Activated T-helper 17 cell treated with anti-CD3 and anti-CD28 coated beads, Interleukin-2, amount 50 U/mL, for 72 hours (primary cell): ENCODE results near the gene DZIP1L. TPM values are rescaled to one million over a fixed set of nuclear protein-coding genes. Genes with fewer than 3 reads are reported as not detected.
"Not testable (repeated sequence)": the region's sequence is repeated elsewhere in the genome, so short reads cannot be mapped to it uniquely, and the experiment has no call there.

Experiments
- ATAC-seq: fragments of 150-1000 bp; cut with Tn5 transposase; replicated peaks from 2 replicates; pipeline ENCODE4 v1.10.0; 2021; ENCODE audit warnings: mild to moderate bottlenecking, moderate library complexity
- H3K27ac Mint-ChIP-seq: one replicate; pipeline ENCODE4 v1.8.0; 2022; ENCODE audit warnings: mixed read lengths
- H3K27me3 Mint-ChIP-seq: one replicate; pipeline ENCODE4 v1.8.0; 2022; ENCODE audit warnings: mixed read lengths
- H3K36me3 Mint-ChIP-seq: one replicate; pipeline ENCODE4 v1.8.0; 2022; ENCODE audit warnings: low read depth, mild to moderate bottlenecking, mixed read lengths
- H3K4me1 Mint-ChIP-seq: one replicate; pipeline ENCODE4 v1.8.0; 2022; ENCODE audit warnings: mixed read lengths
- H3K4me3 Mint-ChIP-seq: one replicate; pipeline ENCODE4 v1.8.0; 2022; ENCODE audit warnings: mild to moderate bottlenecking, mixed read lengths
- H3K9me3 Mint-ChIP-seq: one replicate; pipeline ENCODE4 v1.8.0; 2022; ENCODE audit warnings: mixed read lengths
- total RNA-seq, 2 donors: library from RNA; stranded (reverse); gene quantifications; one replicate each; pipeline ENCODE4 v1.2.3, GENCODE V29; 2022

DZIP1L gene
- total RNA-seq, result not detected

DNA sequence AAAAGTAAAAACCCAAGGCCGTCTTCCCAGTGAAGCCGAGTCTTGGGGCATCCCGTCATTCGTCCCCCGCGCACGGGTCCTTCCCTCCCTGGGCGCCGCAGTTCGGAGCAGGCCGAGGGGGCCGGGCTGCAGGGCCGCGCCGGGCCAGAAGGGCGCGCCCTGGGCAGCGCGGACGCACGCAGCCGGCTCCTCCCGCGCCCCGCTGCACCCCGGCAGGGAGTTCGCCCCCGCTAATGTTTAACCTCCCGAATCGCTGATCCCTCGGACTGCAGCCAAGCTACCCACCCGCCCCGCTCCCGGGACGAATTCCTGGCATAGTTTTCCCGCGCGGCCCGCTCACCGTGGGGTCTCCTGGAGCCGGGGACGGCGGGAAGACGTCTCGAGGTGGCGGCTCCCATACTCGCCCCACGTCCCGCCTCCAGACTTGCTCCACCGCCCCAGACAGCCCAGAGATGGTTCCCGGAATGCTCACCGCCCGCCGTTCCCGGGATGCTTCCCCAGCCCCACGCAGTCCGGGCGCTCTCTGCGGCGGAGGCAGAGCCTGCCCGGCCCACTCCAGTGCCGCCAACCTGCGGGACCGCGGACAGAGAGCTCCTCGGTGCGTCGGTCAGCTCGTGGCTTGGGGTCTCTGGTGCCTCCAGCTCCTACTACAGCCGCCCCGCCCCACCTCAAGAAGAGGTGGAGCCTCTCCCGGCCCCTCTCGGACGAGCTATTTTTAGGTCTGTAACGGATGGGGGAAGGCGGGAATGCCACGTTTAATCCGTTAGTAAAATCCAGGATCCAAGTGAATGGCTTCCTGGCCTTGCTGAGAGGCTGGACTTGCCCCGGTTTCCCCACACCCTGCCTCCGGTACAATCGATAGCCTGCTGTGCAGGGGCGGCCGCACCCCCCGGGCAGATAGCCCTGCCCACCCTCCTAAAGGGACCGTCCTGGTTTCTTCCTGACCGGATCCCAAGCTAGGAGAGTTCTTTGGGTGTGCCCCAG, at the start of gene DZIP1L:
Gene DZIP1L (minus strand): TSS at position 621 of the 984 bp plus-strand sequence. CDS start 11,637 bp downstream, outside the sequence.
- peak; percentile 83 for ATAC-seq
- peaks cover 5% of the 10 kb centered on the region for H3K4me1 Mint-ChIP-seq
- H3K27ac Mint-ChIP-seq, result no peak within 1 kb of the TSS
- peaks cover 33% of the 10 kb centered on the region for H3K27me3 Mint-ChIP-seq
- H3K36me3 Mint-ChIP-seq, result no peaks in the 10 kb centered on the region
- H3K9me3 Mint-ChIP-seq, result no peaks in the 10 kb centered on the region
- peak within 1 kb of the TSS; percentile 53 for H3K4me3 Mint-ChIP-seq

GRCh38 chr3:138165061-138165460, 49.7 kb upstream of the DZIP1L start:
- no peak overlapping the region for H3K4me3 Mint-ChIP-seq

GRCh38 chr3:138157743-138158142, 42.3 kb upstream of the DZIP1L start:
- H3K9me3 Mint-ChIP-seq, result peaks cover 4% of the 10 kb centered on the region
- no peak overlapping the region for H3K27ac Mint-ChIP-seq
- ATAC-seq, result no peak
- H3K4me1 Mint-ChIP-seq, result no peaks in the 10 kb centered on the region
- H3K4me3 Mint-ChIP-seq, result no peak overlapping the region
- peaks cover 28% of the 10 kb centered on the region for H3K36me3 Mint-ChIP-seq
- no peaks in the 10 kb centered on the region for H3K27me3 Mint-ChIP-seq

More at GRCh38 chr3:138165061-138165460, 49.7 kb upstream of the DZIP1L start:
- Mint-ChIP-seq H3K4me1 (no peaks in the 10 kb centered on the region), H3K27ac (no peak overlapping the region), H3K36me3 (peaks cover 98% of the 10 kb centered on the region), H3K9me3 (no peaks in the 10 kb centered on the region), H3K27me3 (no peaks in the 10 kb centered on the region)
- ATAC-seq, result no peak

DNA sequence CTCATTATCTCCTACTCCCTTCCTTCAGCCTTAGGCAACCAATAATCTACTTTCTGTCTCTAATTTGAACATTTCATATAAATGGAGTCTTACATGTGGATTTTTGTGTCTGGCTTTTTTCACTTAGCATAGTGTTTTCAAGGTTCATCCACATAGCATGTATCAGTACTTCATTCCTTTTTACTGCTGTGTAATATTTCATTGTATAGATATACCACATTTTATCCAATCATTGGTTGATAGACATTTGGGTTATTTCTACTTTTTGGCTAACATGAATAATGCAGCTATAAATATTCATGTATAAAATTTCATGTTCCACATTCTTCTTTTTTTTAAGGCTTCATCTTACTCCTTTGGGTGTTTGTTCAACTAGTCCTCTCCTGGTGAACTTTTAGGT, 39.1 kb upstream of the DZIP1L start:
- no peak overlapping the region for H3K4me3 Mint-ChIP-seq
- H3K9me3 Mint-ChIP-seq, result peaks cover 4% of the 10 kb centered on the region
- H3K27ac Mint-ChIP-seq, result no peak overlapping the region
- no peaks in the 10 kb centered on the region for H3K27me3 Mint-ChIP-seq
- no peaks in the 10 kb centered on the region for H3K4me1 Mint-ChIP-seq
- H3K36me3 Mint-ChIP-seq, result no peaks in the 10 kb centered on the region
- no peak for ATAC-seq

GRCh38 chr3:138148503-138148902, 33.1 kb upstream of the DZIP1L start:
- Mint-ChIP-seq H3K9me3 (peaks cover 2% of the 10 kb centered on the region), H3K36me3 (no peaks in the 10 kb centered on the region), H3K4me1 (no peaks in the 10 kb centered on the region), H3K27ac (no peak overlapping the region), H3K27me3 (no peaks in the 10 kb centered on the region), H3K4me3 (no peak overlapping the region)
- no peak for ATAC-seq

- ATAC-seq, H3K36me3 Mint-ChIP-seq, H3K4me3 Mint-ChIP-seq, H3K27ac Mint-ChIP-seq, H3K4me1 Mint-ChIP-seq, H3K9me3 Mint-ChIP-seq: not testable (repeated sequence)
- H3K27me3 Mint-ChIP-seq, result peaks cover 22% of the 10 kb centered on the region
These were observed 26.8 kb upstream of the DZIP1L start for GRCh38 chr3:138142181-138142580.

GRCh38 chr3:138140940-138141339, 25.5 kb upstream of the DZIP1L start:
- H3K36me3 Mint-ChIP-seq, result no peaks in the 10 kb centered on the region
- no peaks in the 10 kb centered on the region for H3K4me1 Mint-ChIP-seq
- H3K27ac Mint-ChIP-seq, result no peak overlapping the region
- peaks cover 26% of the 10 kb centered on the region for H3K27me3 Mint-ChIP-seq
- no peak overlapping the region for H3K4me3 Mint-ChIP-seq
- H3K9me3 Mint-ChIP-seq, result no peaks in the 10 kb centered on the region
- no peak for ATAC-seq

DNA sequence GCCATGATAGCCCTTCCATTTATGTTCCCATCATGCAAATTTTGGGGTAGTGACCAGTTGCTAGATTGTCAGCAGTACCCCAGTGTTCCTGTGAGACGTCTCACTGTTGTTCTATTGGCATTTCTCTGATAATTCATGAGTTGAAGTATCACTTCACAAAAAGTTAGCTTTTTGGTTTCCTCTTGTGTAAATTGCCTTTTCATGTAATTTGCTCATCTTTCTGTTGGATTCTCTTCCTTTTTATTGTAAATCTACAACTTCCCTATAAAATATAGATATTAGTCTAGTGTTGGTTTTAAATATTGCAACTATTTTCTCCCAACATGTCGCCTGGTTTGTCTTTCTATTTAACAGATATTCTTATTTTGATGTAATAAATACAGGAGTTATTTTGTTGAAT, 24.3 kb upstream of the DZIP1L start:
- no peaks in the 10 kb centered on the region for H3K9me3 Mint-ChIP-seq
- ATAC-seq, result no peak
- H3K4me1 Mint-ChIP-seq, result no peaks in the 10 kb centered on the region
- H3K36me3 Mint-ChIP-seq, result no peaks in the 10 kb centered on the region
- H3K27ac Mint-ChIP-seq, result no peak overlapping the region
- H3K4me3 Mint-ChIP-seq, result no peak overlapping the region
- H3K27me3 Mint-ChIP-seq, result peaks cover 26% of the 10 kb centered on the region

- Mint-ChIP-seq H3K27me3 (peaks cover 23% of the 10 kb centered on the region), H3K9me3 (no peaks in the 10 kb centered on the region), H3K36me3 (no peaks in the 10 kb centered on the region), H3K27ac (no peak overlapping the region), H3K4me3 (no peak overlapping the region), H3K4me1 (no peaks in the 10 kb centered on the region)
- no peak for ATAC-seq
These were observed 22.5 kb upstream of the DZIP1L start for GRCh38 chr3:138137861-138138260.

GRCh38 chr3:138136201-138136600, 20.8 kb upstream of the DZIP1L start:
- Mint-ChIP-seq H3K36me3 (no peaks in the 10 kb centered on the region), H3K4me3 (no peak overlapping the region), H3K9me3 (no peaks in the 10 kb centered on the region), H3K27me3 (peaks cover 14% of the 10 kb centered on the region), H3K27ac (no peak overlapping the region), H3K4me1 (no peaks in the 10 kb centered on the region)
- ATAC-seq, result no peak

- peaks cover 10% of the 10 kb centered on the region for H3K27me3 Mint-ChIP-seq
- H3K4me3 Mint-ChIP-seq, result no peak overlapping the region
- no peaks in the 10 kb centered on the region for H3K4me1 Mint-ChIP-seq
- no peaks in the 10 kb centered on the region for H3K36me3 Mint-ChIP-seq
- H3K27ac Mint-ChIP-seq, result no peak overlapping the region
- no peak for ATAC-seq
- no peaks in the 10 kb centered on the region for H3K9me3 Mint-ChIP-seq
These were observed 20.4 kb upstream of the DZIP1L start for GRCh38 chr3:138135833-138136194.

DNA sequence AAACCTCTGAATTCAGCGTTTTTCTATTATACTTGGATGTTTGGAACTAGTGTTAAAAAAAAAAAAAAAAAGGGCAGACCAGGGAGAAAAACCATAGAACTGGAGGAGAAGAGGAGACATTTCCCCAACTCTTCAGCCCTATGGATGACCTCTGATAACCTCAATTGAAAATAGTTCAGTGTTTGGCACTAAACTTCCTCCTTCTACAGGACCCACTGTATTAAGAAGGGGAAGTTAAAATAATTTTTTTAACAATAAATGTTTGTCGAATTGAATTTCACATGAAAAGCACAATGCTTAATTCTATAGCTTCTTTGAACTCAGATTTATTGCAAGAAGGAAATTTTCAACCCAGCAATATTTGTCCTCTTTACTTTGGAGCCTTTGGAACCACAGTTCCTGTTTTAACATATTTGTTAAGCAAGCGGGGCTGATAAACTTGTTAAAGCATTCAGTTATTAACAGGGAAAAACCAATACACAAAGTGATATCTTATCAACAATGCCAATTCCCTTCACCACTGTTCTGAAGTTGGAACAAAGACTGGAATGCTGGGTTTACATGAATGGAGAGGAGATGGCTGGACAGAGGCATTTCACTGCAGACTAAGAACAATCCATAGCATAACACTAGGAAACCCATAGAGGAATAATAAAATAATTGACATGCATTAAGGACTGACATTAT, 19.9 kb upstream of the DZIP1L start:
- Mint-ChIP-seq H3K27ac (no peak overlapping the region), H3K4me3 (no peak overlapping the region), H3K27me3 (peaks cover 7% of the 10 kb centered on the region), H3K36me3 (no peaks in the 10 kb centered on the region), H3K4me1 (no peaks in the 10 kb centered on the region), H3K9me3 (no peaks in the 10 kb centered on the region)
- no peak for ATAC-seq

- H3K36me3 Mint-ChIP-seq, result no peaks in the 10 kb centered on the region
- no peak within 1 kb of the TSS for H3K27ac Mint-ChIP-seq
- no peaks in the 10 kb centered on the region for H3K9me3 Mint-ChIP-seq
- ATAC-seq, result no peak
- no peaks in the 10 kb centered on the region for H3K4me1 Mint-ChIP-seq
- peaks cover 4% of the 10 kb centered on the region for H3K27me3 Mint-ChIP-seq
- H3K4me3 Mint-ChIP-seq, result no peak within 1 kb of the TSS
These were observed 16.8 kb upstream of the DZIP1L start, which contains the start of gene A4GNT for GRCh38 chr3:138132239-138132638. TSS of gene A4GNT (minus strand) at chr3:138132390. CDS start at chr3:138131256, 1,134 bp downstream.

GRCh38 chr3:138127636-138128365, 12.4 kb upstream of the DZIP1L start:
- H3K9me3 Mint-ChIP-seq, result no peaks in the 10 kb centered on the region
- H3K4me3 Mint-ChIP-seq, result no peak overlapping the region
- H3K27ac Mint-ChIP-seq, result no peak overlapping the region
- ATAC-seq, result no peak
- H3K4me1 Mint-ChIP-seq, result no peaks in the 10 kb centered on the region
- no peaks in the 10 kb centered on the region for H3K36me3 Mint-ChIP-seq
- peaks cover 13% of the 10 kb centered on the region for H3K27me3 Mint-ChIP-seq
